K562 (cell line): ENCODE measurements around the gene DRC1. TPM values are rescaled to one million over a fixed set of nuclear protein-coding genes. Genes with fewer than 3 reads are reported as not detected.

ENCODE experiments used
- ATAC-seq: fragments of 200-7000 bp; cut with Tn5 transposase; 3 replicates; pipeline ENCODE4 v1.9.1; 2020; ENCODE audit warnings: moderate library complexity
- BruUV-seq: library from RNA; stranded (reverse); fragments of 400-500 nt; replicated peaks from 2 replicates; lab custom pipeline; 2021; lab: Mats Ljungman, UMichigan
- CTCF ChIA-PET: fragments of 300-600 bp; formaldehyde crosslinking; extraction: SDS; loops from one replicate; lab custom pipeline; 2021; ENCODE audit warnings: low intra/inter-chr PET ratio; lab: Yijun Ruan, JAX
- POLR2A ChIA-PET: fragments of 300-600, 350-650 bp; sonication (Branson Sonifier 250); formaldehyde crosslinking; extraction: SDS; loops from one replicate; lab custom pipeline; 2021; ENCODE audit warnings: antibody characterized with exemption, inconsistent platforms; lab: Yijun Ruan, JAX
- DNase-seq, 4 experiments: peaks; one replicate each; pipeline versions ENCODE4 v3.0.0 to v3.0.0-alpha.2; 2011 to 2018; ENCODE audit warnings: low spot score in 3 of 4, mixed read lengths in 3 of 4; ENCODE audit errors: extremely low read depth in 1 of 4
- FAIRE-seq: peaks from 2 replicates; lab custom pipeline; 2011; peaks lifted over from hg19 to GRCh38; lab: Jason Lieb, UNC
- H2AFZ ChIP-seq: 2 replicates; pipeline ENCODE4 v1.6.0; 2011; ENCODE audit warnings: low read depth, low read length, control low read depth, inconsistent platforms
- H3K27ac ChIP-seq: fragments of 200-600 bp; 3 replicates; pipeline ENCODE4 v1.8.0; 2011; ENCODE audit warnings: low read depth, mild to moderate bottlenecking, control low read depth, inconsistent platforms, low read length, moderate library complexity, mixed read lengths; ENCODE audit errors: extremely low read depth
- H3K27me3 ChIP-seq, 2 experiments: fragments of 300-600 bp in 1 of 2; 2 replicates in 1 of 2; 3 replicates in 1 of 2; pipeline versions ENCODE4 v1.6.0 to v1.8.0; 2011; ENCODE audit warnings: inconsistent platforms in 2 of 2, low read length in 2 of 2, mild to moderate bottlenecking in 1 of 2, mixed read lengths in 1 of 2, moderate library complexity in 1 of 2; ENCODE audit not compliant: control insufficient read depth in 2 of 2, insufficient read depth in 2 of 2
- H3K36me3 ChIP-seq: fragments of 300-600 bp; 3 replicates; pipeline ENCODE4 v1.8.0; 2011; ENCODE audit warnings: mild to moderate bottlenecking, low read length, inconsistent platforms; ENCODE audit not compliant: control insufficient read depth, insufficient read depth
- H3K4me1 ChIP-seq, 2 experiments: fragments of 200-600 bp in 1 of 2; replicated peaks in 1 of 2; 2 replicates in 1 of 2; 3 replicates in 1 of 2; pipeline versions ENCODE4 v1.5.1 to v1.8.0; 2011; ENCODE audit warnings: inconsistent platforms in 2 of 2, low read length in 2 of 2, mild to moderate bottlenecking in 1 of 2, mixed read lengths in 1 of 2, moderate library complexity in 1 of 2; ENCODE audit not compliant: control insufficient read depth in 2 of 2, insufficient read depth in 2 of 2
- H3K4me2 ChIP-seq: 2 replicates; pipeline ENCODE4 v1.6.1; 2011; ENCODE audit warnings: low read length, control low read depth, inconsistent platforms, mixed read lengths; ENCODE audit not compliant: insufficient read depth
- H3K4me3 ChIP-seq: fragments of 200-600 bp; sonication (generic), shearing (Covaris generic); 2 replicates; pipeline ENCODE4 v1.5.1; 2016; ENCODE audit warnings: control low read depth, inconsistent platforms
- H3K79me2 ChIP-seq: fragments of 200-600 bp; 3 replicates; pipeline ENCODE4 v1.8.0; 2011; ENCODE audit warnings: low read length, inconsistent platforms; ENCODE audit not compliant: control insufficient read depth, insufficient read depth
- H3K9ac ChIP-seq, 2 experiments: 2 replicates each; pipeline versions ENCODE4 v1.6.0 to v1.6.1; 2011; ENCODE audit warnings: low read depth in 2 of 2, low read length in 2 of 2, control low read depth in 1 of 2, inconsistent platforms in 1 of 2, mild to moderate bottlenecking in 1 of 2, mixed read lengths in 1 of 2; ENCODE audit not compliant: insufficient read depth in 1 of 2
- H3K9me1 ChIP-seq: one replicate; pipeline ENCODE4 v1.6.0; 2011; ENCODE audit warnings: inconsistent platforms, mild to moderate bottlenecking, low read length, moderate library complexity; ENCODE audit not compliant: control insufficient read depth, insufficient read depth
- H3K9me3 ChIP-seq: replicated peaks from 2 replicates; pipeline ENCODE4 v1.5.1; 2011; ENCODE audit warnings: low read depth, low read length, inconsistent platforms; ENCODE audit not compliant: control insufficient read depth, insufficient read depth
- H4K20me1 ChIP-seq: replicated peaks from 2 replicates; pipeline ENCODE4 v1.6.1; 2011; ENCODE audit warnings: low read length, inconsistent platforms, mixed read lengths; ENCODE audit not compliant: control insufficient read depth, insufficient read depth
- GATAD2B ChIP-seq: fragments of 450-650 bp; IDR thresholded peaks from 2 replicates; pipeline ENCODE4 v1.6.1; 2017; ENCODE audit warnings: mild to moderate bottlenecking, borderline replicate concordance
- NCOR1 ChIP-seq: fragments of 450-650 bp; IDR thresholded peaks from 2 replicates; pipeline ENCODE4 v1.6.1; 2016; ENCODE audit warnings: mild to moderate bottlenecking, moderate library complexity
- ZNF766 ChIP-seq: fragments of 200-800 bp; sonication (Bioruptor generic); conservative IDR thresholded peaks from 2 replicates; pipeline ENCODE4 v1.6.1; 2016; ENCODE audit warnings: missing genetic modification characterization, missing compliant biosample characterization
- WGBS: fragments of 100-300 bp; shearing (Covaris generic); methylation state at CpG from one replicate; pipeline ENCODE4 v1.1.6; 2016; ENCODE audit warnings: low coverage, mixed read lengths; ENCODE audit not compliant: insufficient coverage; ENCODE audit errors: missing lambda C conversion rate; 5-methylcytosine and 5-hydroxymethylcytosine counted together
- in situ Hi-C: fragments of 300-500 bp; cut with MboI; formaldehyde crosslinking; loops from 4 replicates; pipeline ENCODE4 v1.15.0; 2018; ENCODE audit warnings: inconsistent platforms, mixed read lengths
- intact Hi-C: fragments of 100-400 bp; cut with micrococcal nuclease; formaldehyde crosslinking; loops from 2 replicates; pipeline ENCODE4 v1.14.2; 2022
- polyA plus RNA-seq, 8 experiments: library from polyadenylated mRNA; depleted of rRNA in 4 of 8; stranded (reverse) in 5 of 8; unstranded in 3 of 8; fragments of >200 nt; fragmentation: Nextera tagmentation in 2 of 8; fragmentation: Illumina TruSeq in 1 of 8; extraction: Ambion mirVana in 2 of 8; extraction: Trizol in 1 of 8; gene quantifications; 2 replicates each; pipeline versions ENCODE4 v1.2.1 to v1.2.3, GENCODE V29; 2011 to 2014; ENCODE audit warnings: inconsistent platforms in 1 of 8, missing spikeins in 1 of 8
- total RNA-seq, 7 experiments: library from RNA; depleted of rRNA in 6 of 7; stranded (reverse); fragments of >200 nt in 6 of 7; fragmentation: Illumina TruSeq in 2 of 7; extraction: Trizol in 2 of 7; gene quantifications; 2 replicates each; pipeline versions ENCODE4 v1.2.1 to v1.2.3, GENCODE V29; 2011 to 2021; ENCODE audit warnings: low replicate concordance in 1 of 7
- TF ChIP-seq, protein P1 (sequence below), 3 experiments: fragments of 200-800 bp in 1 of 3; sonication (Bioruptor generic) in 1 of 3; sonication (generic) in 1 of 3; formaldehyde crosslinking in 1 of 3; IDR thresholded peaks; 2 replicates each; pipeline versions ENCODE4 v1.6.1 to v1.8.0; 2016 to 2022; ENCODE audit warnings: mild to moderate bottlenecking in 2 of 3, missing compliant biosample characterization in 2 of 3, missing genetic modification characterization in 2 of 3, missing genetic modification reagents in 1 of 3

The DRC1 gene
- total and polyA plus RNA-seq, 9 of the 15 experiments (the other 6 are each of a cell fraction or from before 2014, with no cell fraction given), result 0.07 to 0.10 TPM; not detected in 7

- in situ Hi-C loops (no loop called here), intact Hi-C loops (no loop called here)
- CTCF ChIA-PET, result no interaction called here
These were observed 44.9 kb upstream of the DRC1 start for GRCh38 chr2:26356771-26357170.

More at GRCh38 chr2:26356771-26357170, 44.9 kb upstream of the DRC1 start:
- H3K4me2 ChIP-seq, result peak overlapping the region; percentile 46
- no TSS peak for BruUV-seq
- H3K4me3 ChIP-seq, result no peak overlapping the region
- peaks cover 31 to 66% of the 10 kb centered on the region in 2 experiments for H3K4me1 ChIP-seq
- DNase-seq (no peak), ATAC-seq (no peak), FAIRE-seq (no peak)
- POLR2A ChIA-PET, result interaction anchor here (1.2 to 8.0 kb wide), 5 partner anchors 10 to 112 kb away, joined by 4 to 64 read pairs (median 5); partner anchors contain the start of genes ADGRF3 and SELENOI
- peak overlapping the region; percentile 95 for H3K27ac ChIP-seq
- 71% methylated on average over 2 of the region's 2 CpGs for WGBS
- no peaks in the 10 kb centered on the region for H3K9me1 ChIP-seq
- H3K9ac ChIP-seq, result peak overlapping the region in 1 of 2 experiments; percentile 80; a peak in 2 of 4 replicates
- peaks cover 98% of the 10 kb centered on the region for H3K79me2 ChIP-seq
- H3K27me3 ChIP-seq, result no peaks in the 10 kb centered on the region
- TF ChIP-seq GATAD2B (0 out of 2 replicates have a peak, but pooled peaks have one; percentile 3), NCOR1 (no peak), ZNF766 (CRISPR knock-in tag) (no peak)
- TF ChIP-seq, protein P1, sequence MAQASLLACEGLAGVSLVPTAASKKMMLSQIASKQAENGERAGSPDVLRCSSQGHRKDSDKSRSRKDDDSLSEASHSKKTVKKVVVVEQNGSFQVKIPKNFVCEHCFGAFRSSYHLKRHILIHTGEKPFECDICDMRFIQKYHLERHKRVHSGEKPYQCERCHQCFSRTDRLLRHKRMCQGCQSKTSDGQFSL (CRISPR knock-in tag; IDR thresholded peaks at IDR 0.05), result no peak
- TF ChIP-seq, protein P1 (tag; IDR thresholded peaks at IDR 0.05), result no peak
- H4K20me1 ChIP-seq, result 0 out of 2 replicates have a peak, but pooled peaks cover 5% of the 10 kb centered on the region
- H3K9me3 ChIP-seq, result no peaks in the 10 kb centered on the region; the same call in 1 of the 2 replicates
- H3K36me3 ChIP-seq, result peaks cover 50% of the 10 kb centered on the region
- H2AFZ ChIP-seq, result no peak overlapping the region
